Measurements from ENCODE around the gene GIT1. TPM values are rescaled to one million over a fixed set of nuclear protein-coding genes. Genes with fewer than 3 reads are reported as not detected.
A peak's percentile ranks its signal among the peaks of the same experiment; 100 is the strongest.

The GIT1 gene
- total RNA-seq, 1 donor from 2014 or later: 54.9 TPM

GRCh38 chr17:29627951-29628350 is 38.5 kb upstream of the GIT1 start:
- Mint-ChIP-seq H3K27ac (no peak overlapping the region), H3K27me3 (peaks cover 25% of the 10 kb centered on the region), H3K9me3 (ENCODE audit: low read depth) (no peaks in the 10 kb centered on the region), H3K4me1 (ENCODE audit: low read depth) (no peaks in the 10 kb centered on the region), H3K4me3 (ENCODE audit: low read depth) (no peak overlapping the region), H3K36me3 (ENCODE audit: insufficient read depth) (peaks cover 11% of the 10 kb centered on the region)
- no peak for TF ChIP-seq CTCF (IDR thresholded peaks at IDR 0.05; ENCODE audit: unreplicated experiment)
- no peak for DNase-seq (ENCODE audit: low spot score, unreplicated experiment)

GRCh38 chr17:29625037-29625750 is 35.7 kb upstream of the GIT1 start:
- Mint-ChIP-seq H3K27ac (no peak overlapping the region), H3K4me3 (ENCODE audit: low read depth) (no peak overlapping the region), H3K36me3 (ENCODE audit: insufficient read depth) (peaks cover 2% of the 10 kb centered on the region), H3K9me3 (ENCODE audit: low read depth) (no peaks in the 10 kb centered on the region), H3K27me3 (peaks cover 50% of the 10 kb centered on the region), H3K4me1 (ENCODE audit: low read depth) (no peaks in the 10 kb centered on the region)
- TF ChIP-seq CTCF (IDR thresholded peaks at IDR 0.05; ENCODE audit: unreplicated experiment): no peak
- DNase-seq (ENCODE audit: low spot score, unreplicated experiment): no peak

- Mint-ChIP-seq H3K27me3 (peaks cover 56% of the 10 kb centered on the region), H3K27ac (no peak overlapping the region), H3K9me3 (ENCODE audit: low read depth) (no peaks in the 10 kb centered on the region), H3K4me1 (ENCODE audit: low read depth) (no peaks in the 10 kb centered on the region), H3K36me3 (ENCODE audit: insufficient read depth) (peaks cover 2% of the 10 kb centered on the region), H3K4me3 (ENCODE audit: low read depth) (no peak overlapping the region)
- no peak for DNase-seq (ENCODE audit: low spot score, unreplicated experiment)
- TF ChIP-seq CTCF (IDR thresholded peaks at IDR 0.05; ENCODE audit: unreplicated experiment): no peak
Observed at GRCh38 chr17:29624586-29624985, 35.1 kb upstream of the GIT1 start.

- no peak for DNase-seq (ENCODE audit: low spot score, unreplicated experiment)
- H3K4me1 Mint-ChIP-seq (ENCODE audit: low read depth): no peaks in the 10 kb centered on the region
- H3K36me3 Mint-ChIP-seq (ENCODE audit: insufficient read depth): peaks cover 2% of the 10 kb centered on the region
- H3K27me3 Mint-ChIP-seq: peaks cover 69% of the 10 kb centered on the region
- TF ChIP-seq CTCF (IDR thresholded peaks at IDR 0.05; ENCODE audit: unreplicated experiment): no peak
- H3K9me3 Mint-ChIP-seq (ENCODE audit: low read depth): no peaks in the 10 kb centered on the region
- H3K27ac Mint-ChIP-seq: no peak overlapping the region
- H3K4me3 Mint-ChIP-seq (ENCODE audit: low read depth): peak overlapping the region; percentile 68
Observed at GRCh38 chr17:29623283-29623647, 33.8 kb upstream of the GIT1 start.

GRCh38 chr17:29622337-29623282 is 33.2 kb upstream of the GIT1 start, which contains the start of gene CORO6:
Gene CORO6 (minus strand): TSS chr17:29622912. CDS start chr17:29621421, 1,491 bp downstream.
- Mint-ChIP-seq H3K9me3 (ENCODE audit: low read depth) (no peaks in the 10 kb centered on the region), H3K4me3 (ENCODE audit: low read depth) (peak within 1 kb of the TSS; percentile 68), H3K36me3 (ENCODE audit: insufficient read depth) (peaks cover 2% of the 10 kb centered on the region), H3K27ac (peak within 1 kb of the TSS; percentile 62), H3K27me3 (peaks cover 72% of the 10 kb centered on the region), H3K4me1 (ENCODE audit: low read depth) (no peaks in the 10 kb centered on the region)
- DNase-seq (ENCODE audit: low spot score, unreplicated experiment): peak; percentile 63
- TF ChIP-seq CTCF (IDR thresholded peaks at IDR 0.05; ENCODE audit: unreplicated experiment): no peak

Measured in progenitor cell of endocrine pancreas (in vitro differentiated cells).